OCI-LY1 (cell line): ENCODE results near the gene KIZ.

Experiments
- H2AFZ ChIP-seq: fragments of 200-600 bp; sonication (generic), shearing (Covaris generic); 2 replicates; pipeline ENCODE4 v1.6.0; 2014; ENCODE audit warnings: antibody characterized with exemption, mild to moderate bottlenecking, low read length
- H3F3A ChIP-seq: fragments of 200-600 bp; sonication (generic), shearing (Covaris generic); 2 replicates; pipeline ENCODE4 v1.6.0; 2014; ENCODE audit warnings: mild to moderate bottlenecking, antibody characterized with exemption, low read length, moderate library complexity; ENCODE audit not compliant: insufficient read depth
- H3K27ac ChIP-seq: fragments of 200-600 bp; sonication (generic); 2 replicates; pipeline ENCODE4 v1.5.1; 2014; ENCODE audit warnings: low read length, mixed run types, mild to moderate bottlenecking, low read depth; ENCODE audit not compliant: poor library complexity, severe bottlenecking
- H3K27me3 ChIP-seq: fragments of 200-600 bp; sonication (generic); 2 replicates; pipeline ENCODE4 v1.6.0; 2014; ENCODE audit warnings: antibody characterized with exemption, mild to moderate bottlenecking, low read length, moderate library complexity; ENCODE audit not compliant: insufficient read depth
- H3K36me3 ChIP-seq: fragments of 200-600 bp; sonication (generic); 2 replicates; pipeline ENCODE4 v1.6.1; 2014; ENCODE audit warnings: mild to moderate bottlenecking, antibody characterized with exemption, low read length, moderate library complexity, mixed read lengths; ENCODE audit not compliant: insufficient read depth
- H3K4me1 ChIP-seq: fragments of 200-600 bp; sonication (generic); 2 replicates; pipeline ENCODE4 v1.5.1; 2014; ENCODE audit warnings: mild to moderate bottlenecking, low read length, moderate library complexity; ENCODE audit not compliant: insufficient read depth, severe bottlenecking
- H3K4me2 ChIP-seq: fragments of 200-600 bp; sonication (generic), shearing (Covaris generic); 2 replicates; pipeline ENCODE4 v1.6.1; 2014; ENCODE audit warnings: low read length
- H3K4me3 ChIP-seq: fragments of 200-600 bp; sonication (generic); 2 replicates; pipeline ENCODE4 v1.5.1; 2014; ENCODE audit warnings: low read length, low read depth, mild to moderate bottlenecking, mixed read lengths; ENCODE audit not compliant: poor library complexity, severe bottlenecking
- H3K79me2 ChIP-seq: fragments of 200-600 bp; shearing (Covaris generic); 2 replicates; pipeline ENCODE4 v1.6.1; 2016; ENCODE audit warnings: mixed run types, low read length, mixed read lengths; ENCODE audit not compliant: insufficient read depth
- H3K9ac ChIP-seq: fragments of 200-600 bp; sonication (generic), shearing (Covaris generic); 2 replicates; pipeline ENCODE4 v1.6.1; 2014; ENCODE audit warnings: mild to moderate bottlenecking, low read length, mixed read lengths
- H3K9me2 ChIP-seq: fragments of 200-600 bp; sonication (generic), shearing (Covaris generic); 2 replicates; pipeline ENCODE4 v1.6.1; 2014; ENCODE audit warnings: low read depth, mild to moderate bottlenecking, low read length, mixed read lengths
- H3K9me3 ChIP-seq: fragments of 200-600 bp; shearing (Covaris generic); 2 replicates; pipeline ENCODE4 v1.6.1; 2014; ENCODE audit warnings: low read length, mixed read lengths
- H4K20me1 ChIP-seq: fragments of 200-600 bp; sonication (generic), shearing (Covaris generic); 2 replicates; pipeline ENCODE4 v1.6.0; 2016; ENCODE audit warnings: mild to moderate bottlenecking, low read length; ENCODE audit not compliant: insufficient read depth
- EZH2 ChIP-seq: fragments of 200-600 bp; sonication (generic), shearing (Covaris generic); IDR thresholded peaks from 2 replicates; pipeline ENCODE4 v1.8.0; 2017; ENCODE audit warnings: borderline replicate concordance, mixed run types, mild to moderate bottlenecking, antibody characterized with exemption, low read length, moderate library complexity, mixed read lengths
- TF ChIP-seq, protein P1 (sequence below): fragments of 200-600 bp; sonication (generic), shearing (Covaris generic); IDR thresholded peaks from 2 replicates; pipeline ENCODE4 v1.5.1; 2017; ENCODE audit warnings: mild to moderate bottlenecking, antibody characterized with exemption, low read length, moderate library complexity, mixed read lengths

KIZ gene

DNA sequence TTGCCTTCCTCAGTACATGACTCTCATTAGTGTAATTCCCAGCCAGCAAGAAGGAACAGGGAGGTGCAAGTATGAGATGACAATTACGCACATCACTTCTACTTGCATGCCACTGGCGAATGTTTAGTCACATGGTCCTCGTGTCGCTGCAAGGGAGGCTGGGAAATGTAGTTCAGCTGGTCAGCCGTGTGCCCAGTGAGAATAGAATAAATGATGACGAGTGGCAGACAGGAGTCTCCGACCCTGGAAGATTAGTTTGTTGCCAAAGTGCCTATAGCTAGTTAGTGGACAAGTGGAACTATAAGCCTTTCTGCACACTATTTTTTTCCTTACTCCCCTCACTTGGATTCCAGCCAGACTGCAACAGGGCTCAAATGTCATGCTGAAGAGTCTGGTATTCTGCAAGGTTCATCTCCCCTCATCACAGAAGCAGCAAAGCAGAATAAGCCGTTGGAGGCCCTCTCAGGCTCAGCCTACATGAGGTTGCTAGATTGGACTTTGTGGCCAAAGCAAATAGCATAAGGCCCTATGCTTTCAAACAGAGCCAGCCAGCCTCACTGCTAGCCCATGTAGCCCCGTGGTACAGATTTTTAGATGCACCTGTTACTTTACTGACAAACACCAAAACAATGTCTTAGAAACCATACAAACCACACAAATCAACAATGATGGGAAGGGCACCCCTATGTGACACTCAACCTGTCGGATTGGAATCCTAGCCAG is 29.4 kb upstream of the KIZ start:
- no peaks in the 10 kb centered on the region for H3K9me3 ChIP-seq
- H3K9ac ChIP-seq, result peak overlapping the region; percentile 4; the same call in 1 of the 2 replicates
- H4K20me1 ChIP-seq, result no peaks in the 10 kb centered on the region
- peaks cover 55% of the 10 kb centered on the region for H3K4me1 ChIP-seq
- no peak overlapping the region for H2AFZ ChIP-seq
- peak overlapping the region; percentile 71 for H3K27ac ChIP-seq
- peak overlapping the region; percentile 53 for H3K4me2 ChIP-seq
- no peak for TF ChIP-seq EZH2
- TF ChIP-seq, protein P1, sequence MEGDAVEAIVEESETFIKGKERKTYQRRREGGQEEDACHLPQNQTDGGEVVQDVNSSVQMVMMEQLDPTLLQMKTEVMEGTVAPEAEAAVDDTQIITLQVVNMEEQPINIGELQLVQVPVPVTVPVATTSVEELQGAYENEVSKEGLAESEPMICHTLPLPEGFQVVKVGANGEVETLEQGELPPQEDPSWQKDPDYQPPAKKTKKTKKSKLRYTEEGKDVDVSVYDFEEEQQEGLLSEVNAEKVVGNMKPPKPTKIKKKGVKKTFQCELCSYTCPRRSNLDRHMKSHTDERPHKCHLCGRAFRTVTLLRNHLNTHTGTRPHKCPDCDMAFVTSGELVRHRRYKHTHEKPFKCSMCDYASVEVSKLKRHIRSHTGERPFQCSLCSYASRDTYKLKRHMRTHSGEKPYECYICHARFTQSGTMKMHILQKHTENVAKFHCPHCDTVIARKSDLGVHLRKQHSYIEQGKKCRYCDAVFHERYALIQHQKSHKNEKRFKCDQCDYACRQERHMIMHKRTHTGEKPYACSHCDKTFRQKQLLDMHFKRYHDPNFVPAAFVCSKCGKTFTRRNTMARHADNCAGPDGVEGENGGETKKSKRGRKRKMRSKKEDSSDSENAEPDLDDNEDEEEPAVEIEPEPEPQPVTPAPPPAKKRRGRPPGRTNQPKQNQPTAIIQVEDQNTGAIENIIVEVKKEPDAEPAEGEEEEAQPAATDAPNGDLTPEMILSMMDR, result no peak
- H3F3A ChIP-seq, result 0 out of 2 replicates have a peak, but pooled peaks cover 7% of the 10 kb centered on the region
- H3K79me2 ChIP-seq, result no peaks in the 10 kb centered on the region
- H3K9me2 ChIP-seq, result no peaks in the 10 kb centered on the region
- H3K36me3 ChIP-seq, result no peaks in the 10 kb centered on the region
- H3K4me3 ChIP-seq, result peak overlapping the region; percentile 34
- no peaks in the 10 kb centered on the region for H3K27me3 ChIP-seq

DNA sequence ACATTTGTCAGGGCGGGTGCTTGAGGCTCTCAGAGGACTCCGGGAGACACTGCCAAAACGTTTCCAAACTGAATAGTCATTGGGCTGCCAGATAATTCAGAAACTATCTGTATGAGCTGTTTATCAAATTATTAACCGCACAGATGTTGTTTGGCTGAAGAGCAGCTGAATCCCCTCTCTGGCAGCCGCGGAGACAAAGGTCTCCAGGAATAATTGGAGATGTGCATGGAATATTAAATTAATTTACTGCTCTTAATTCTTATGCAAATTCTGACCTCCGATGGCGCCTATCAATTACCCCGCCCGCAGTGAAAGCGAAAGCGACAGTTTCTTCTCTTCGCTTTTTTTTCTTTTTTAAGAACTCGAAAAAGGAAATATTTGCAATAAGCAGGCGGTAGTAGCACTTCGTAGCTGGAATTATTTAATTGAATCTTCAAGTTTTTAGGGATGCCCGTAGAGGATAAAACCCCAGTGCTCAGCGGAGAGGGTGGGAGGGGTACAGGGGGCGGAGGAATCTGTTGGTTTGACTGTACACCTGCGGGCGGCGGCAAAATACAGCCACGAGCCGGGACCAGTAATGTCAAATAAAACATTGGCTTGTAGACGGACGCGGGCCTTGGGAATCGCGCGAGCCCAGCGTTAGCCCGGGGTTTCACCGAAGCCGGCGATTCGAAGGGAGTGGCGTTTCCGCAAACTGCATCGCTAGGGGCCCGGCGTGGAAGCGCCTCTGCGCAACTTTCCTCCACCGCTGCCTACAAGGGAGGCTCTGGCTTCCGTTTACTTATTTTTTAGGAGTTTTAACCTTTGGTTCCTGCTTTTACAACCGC is 25.9 kb upstream of the KIZ start:
- Histone ChIP-seq H2AFZ (peak overlapping the region; percentile 69), H4K20me1 (no peaks in the 10 kb centered on the region), H3K36me3 (no peaks in the 10 kb centered on the region), H3K9me3 (no peaks in the 10 kb centered on the region), H3K27me3 (no peaks in the 10 kb centered on the region), H3K9me2 (no peaks in the 10 kb centered on the region), H3F3A (0 out of 2 replicates have a peak, but pooled peaks cover 7% of the 10 kb centered on the region), H3K4me3 (peak overlapping the region; percentile 66), H3K9ac (peak overlapping the region; percentile 67), H3K4me1 (peaks cover 55% of the 10 kb centered on the region), H3K4me2 (peak overlapping the region; percentile 76), H3K27ac (peak overlapping the region; percentile 71), H3K79me2 (no peaks in the 10 kb centered on the region)
- TF ChIP-seq EZH2, result no peak
- TF ChIP-seq, protein P1, result no peak

DNA sequence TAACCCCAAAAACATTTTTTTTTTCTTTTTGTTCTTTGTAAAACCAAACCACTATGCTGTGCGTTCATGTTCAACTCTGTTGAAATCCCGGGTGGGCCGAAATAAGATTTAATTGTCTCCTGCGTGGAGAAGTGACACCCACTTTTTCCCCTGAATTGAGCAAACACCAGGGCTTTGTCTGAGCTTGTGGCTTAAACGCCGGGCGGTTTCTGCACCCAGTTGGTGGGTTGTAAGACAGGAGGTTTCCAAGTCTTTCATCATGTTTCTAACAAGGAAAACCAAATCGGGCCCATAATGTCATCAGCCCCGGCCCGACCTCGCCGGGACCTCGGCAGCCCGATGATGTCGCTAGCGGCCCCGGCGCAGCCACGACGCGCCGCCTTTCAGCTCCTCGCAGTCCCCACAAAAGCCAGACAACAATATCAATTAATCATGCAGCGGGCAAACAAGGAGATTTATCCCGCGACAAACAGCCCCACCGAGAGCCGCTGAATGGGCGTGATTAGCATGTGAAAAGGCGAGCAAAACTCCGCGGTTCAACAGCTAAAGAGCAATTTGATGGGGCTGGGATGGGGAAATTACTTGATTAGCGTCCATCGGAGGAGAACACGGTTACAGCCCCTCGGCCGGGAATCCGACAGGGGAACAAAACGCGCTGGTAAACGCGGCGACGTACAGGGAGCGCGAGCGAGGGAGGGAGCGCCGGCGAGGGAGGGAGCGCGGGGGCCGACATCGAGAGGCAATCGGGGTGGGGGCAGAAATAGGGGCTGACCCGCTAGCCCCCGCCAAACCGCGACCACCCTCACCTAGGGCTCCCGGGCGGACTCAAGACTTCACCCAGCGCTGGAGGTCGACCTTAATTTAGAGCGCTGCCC is 25.1 kb upstream of the KIZ start:
- Histone ChIP-seq H3K9ac (peak overlapping the region; percentile 67), H3K36me3 (no peaks in the 10 kb centered on the region), H3K4me2 (peak overlapping the region; percentile 76), H3K79me2 (no peaks in the 10 kb centered on the region), H3K27me3 (no peaks in the 10 kb centered on the region), H3F3A (0 out of 2 replicates have a peak, but pooled peaks cover 7% of the 10 kb centered on the region), H3K4me1 (peaks cover 53% of the 10 kb centered on the region), H3K4me3 (peak overlapping the region; percentile 66), H2AFZ (peak overlapping the region; percentile 52), H3K27ac (peak overlapping the region; percentile 71), H3K9me3 (no peaks in the 10 kb centered on the region), H3K9me2 (no peaks in the 10 kb centered on the region), H4K20me1 (no peaks in the 10 kb centered on the region)
- TF ChIP-seq, protein P1, result no peak
- TF ChIP-seq EZH2, result no peak
